Lower leg skin (tissue), 4 donors: ENCODE measurements around the gene PLK3. TPM values are rescaled to one million over a fixed set of nuclear protein-coding genes. Genes with fewer than 3 reads are reported as not detected.

Source experiments
- DNase-seq, 2 donors: peaks; one replicate each; pipeline ENCODE4 v3.0.0-alpha.2; 2019; ENCODE audit warnings: low spot score in 2 of 2
- H3K4me3 ChIP-seq: fragments of 200-600 bp; sonication (generic); 2 replicates; pipeline ENCODE4 v1.5.1; 2017; ENCODE audit warnings: mild to moderate bottlenecking, low read depth; ENCODE audit not compliant: poor library complexity, severe bottlenecking
- CTCF ChIP-seq, 3 donors: fragments of 450-650 bp; IDR thresholded peaks; one replicate each; pipeline ENCODE4 v1.5.1; 2016; ENCODE audit warnings: antibody characterized with exemption in 3 of 3, mild to moderate bottlenecking in 3 of 3, moderate library complexity in 2 of 3
- POLR2A ChIP-seq, 2 donors: fragments of 450-650 bp; IDR thresholded peaks; one replicate each; pipeline ENCODE4 v1.6.1; 2016 to 2017; ENCODE audit warnings: antibody characterized with exemption in 2 of 2, mild to moderate bottlenecking in 1 of 2, moderate library complexity in 1 of 2
- WGBS, 2 donors: methylation state at CpG; one replicate each; pipeline ENCODE4 v1.1.5; 2018; 5-methylcytosine and 5-hydroxymethylcytosine counted together
- intact Hi-C: fragments of 100-400 bp; cut with DNase I; formaldehyde crosslinking; loops from one replicate; pipeline ENCODE4 v1.15.0; 2023; ENCODE audit warnings: low total_unique reads
- total RNA-seq, 4 donors: library from RNA; depleted of rRNA; stranded (reverse); fragments of >200 nt; gene quantifications; one replicate each; pipeline ENCODE4 v1.1.0, GENCODE V29; 2016

Gene PLK3
- total RNA-seq, 4 donors from 2014 or later, result 39.7 to 80.9 (median 44.9) TPM

GRCh38 chr1:44786138-44786840, 13.9 kb upstream of the PLK3 start:
- H3K4me3 ChIP-seq, result peak overlapping the region; percentile 16
- intact Hi-C loops, result no loop called here
- TF ChIP-seq CTCF (IDR thresholded peaks at IDR 0.05) (peak in 2 of 3 donors; percentile 72 to 99), POLR2A (IDR thresholded peaks at IDR 0.05) (no peak)
- WGBS, 2 donors, result 21 to 27% methylated on average over 18 to 20 of the region's 49 CpGs
- no peak for DNase-seq

DNA sequence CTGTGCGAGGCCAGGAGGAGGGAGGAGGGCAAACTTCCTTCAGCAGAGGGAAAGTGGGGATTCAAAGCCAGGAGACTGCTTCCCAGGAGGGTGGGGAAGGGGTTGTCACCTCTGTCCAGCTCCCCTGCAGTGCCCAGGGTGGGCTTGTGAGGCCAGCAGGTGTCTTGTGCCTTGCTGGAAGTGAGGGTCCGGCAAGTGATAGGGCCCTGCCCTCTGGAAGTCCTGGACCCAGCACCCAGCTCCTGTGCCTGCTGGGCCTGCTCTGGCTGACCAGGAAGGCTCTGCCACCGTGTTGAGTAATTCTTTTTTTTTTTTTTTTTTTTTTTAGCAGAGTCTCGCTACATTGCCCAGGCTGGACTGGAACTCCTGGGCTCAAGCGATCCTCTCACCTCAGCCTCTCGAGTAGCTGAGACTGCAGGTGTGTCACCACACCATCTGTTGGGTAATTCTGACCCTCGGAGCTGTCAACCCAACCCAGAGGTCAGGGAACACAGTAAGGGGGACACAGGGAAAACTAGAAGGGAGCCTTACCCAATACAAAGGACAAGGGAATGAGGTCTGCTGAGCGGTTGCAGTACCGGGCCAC, 13.2 kb upstream of the PLK3 start:
- H3K4me3 ChIP-seq, result no peak overlapping the region
- intact Hi-C loops, result no loop called here
- 81 to 84% methylated on average over 9 of the region's 9 CpGs for WGBS, 2 donors
- no peak for TF ChIP-seq POLR2A (IDR thresholded peaks at IDR 0.05)
- no peak for TF ChIP-seq CTCF (IDR thresholded peaks at IDR 0.05)
- no peak for DNase-seq

DNA sequence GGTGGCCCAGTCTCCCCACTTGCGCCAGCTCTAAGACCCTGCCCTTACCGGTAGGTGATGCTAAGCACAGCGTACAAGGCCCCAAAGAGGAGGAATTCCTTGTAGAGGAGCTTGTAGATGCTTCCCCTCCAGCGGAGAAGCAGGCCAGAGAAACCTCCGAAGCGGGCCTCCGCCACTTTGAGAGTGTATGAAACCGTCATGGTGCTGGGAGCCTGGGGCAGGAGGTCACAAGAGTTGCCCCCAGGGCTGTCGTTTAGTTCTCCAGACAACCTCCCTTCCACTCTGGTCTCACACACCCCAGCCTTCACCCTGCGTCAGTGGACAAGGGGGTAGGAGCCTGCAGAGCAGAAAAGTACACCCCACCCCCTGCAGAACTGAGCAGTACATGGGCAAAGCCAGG, 12.7 kb upstream of the PLK3 start:
- no peak for DNase-seq
- TF ChIP-seq CTCF (IDR thresholded peaks at IDR 0.05) (no peak), POLR2A (IDR thresholded peaks at IDR 0.05) (no peak)
- intact Hi-C loops, result no loop called here
- H3K4me3 ChIP-seq, result no peak overlapping the region
- 96 to 97% methylated on average over 10 of the region's 10 CpGs for WGBS, 2 donors

GRCh38 chr1:44788120-44788860, 11.9 kb upstream of the PLK3 start, which contains the start of gene BEST4:
Gene BEST4, minus strand, starts transcription at chr1:44788170. Its CDS starts 465 bp downstream, at chr1:44787705.
- no peak for TF ChIP-seq POLR2A (IDR thresholded peaks at IDR 0.05)
- no peak for TF ChIP-seq CTCF (IDR thresholded peaks at IDR 0.05)
- WGBS, 2 donors, result 84 to 91% methylated on average over 5 to 9 of the region's 9 CpGs
- intact Hi-C loops, result no loop called here
- no peak within 1 kb of the TSS for H3K4me3 ChIP-seq
- DNase-seq, result no peak

- TF ChIP-seq CTCF (IDR thresholded peaks at IDR 0.05) (no peak), POLR2A (IDR thresholded peaks at IDR 0.05) (no peak)
- no peak overlapping the region for H3K4me3 ChIP-seq
- no peak for DNase-seq
- intact Hi-C loops, result loop anchor here (5.0 kb wide), 1 partner anchor 216 kb away; no protein-coding TSS in a partner anchor
- WGBS, 2 donors, result 66 to 75% methylated on average over 7 of the region's 7 CpGs
These were observed 9.0 kb upstream of the PLK3 start for GRCh38 chr1:44790968-44791801.
